GM19372 (cell line): ENCODE data around the gene DEPP1.

ENCODE experiments used
- ATAC-seq: cut with Tn5 transposase; IDR thresholded peaks from one replicate; pipeline ENCODE4 v1.9.1; 2021; ENCODE audit warnings: mild to moderate bottlenecking, low read depth, moderate library complexity; ENCODE audit not compliant: unreplicated experiment

The DEPP1 gene

DNA sequence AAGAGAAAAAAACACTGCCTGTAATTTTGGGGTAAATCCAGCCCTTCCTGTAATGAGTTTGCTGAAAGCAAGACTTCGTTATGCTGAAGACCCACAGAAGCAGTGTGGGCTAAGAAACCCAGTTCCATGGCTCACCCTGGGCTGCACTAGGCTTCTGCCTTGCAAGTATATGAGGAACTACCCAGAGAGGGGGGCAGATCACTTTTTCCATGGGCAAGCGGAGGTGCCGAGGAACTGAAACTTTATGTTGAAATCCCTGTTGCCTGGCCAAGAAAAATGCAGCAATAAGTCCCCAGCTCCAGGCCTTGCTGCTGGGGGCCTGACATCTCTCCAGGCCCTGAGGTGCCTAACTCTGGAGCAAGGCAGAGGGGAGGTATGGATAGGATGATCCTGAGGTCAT lies 10.5 kb downstream of the DEPP1 start:
- ATAC-seq: no peak

DNA sequence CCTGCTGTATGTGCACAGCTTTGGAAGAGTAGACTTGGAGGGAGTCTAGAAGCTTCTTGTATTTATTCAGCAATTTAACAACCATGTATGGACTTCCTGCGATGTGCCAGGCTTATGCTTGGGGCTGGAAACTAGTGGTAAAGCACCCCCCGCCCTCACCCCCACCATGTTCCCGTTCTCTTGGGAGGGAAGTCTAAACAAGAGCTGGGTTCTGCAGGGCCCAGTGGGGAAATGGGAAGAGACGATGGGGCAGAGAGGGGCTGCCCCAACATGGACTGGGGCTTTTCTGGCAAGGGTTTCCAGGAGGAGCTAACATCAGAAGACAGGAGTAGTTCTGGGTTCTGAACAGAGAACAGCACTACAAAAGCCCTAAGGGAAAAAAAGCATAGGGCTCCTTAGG lies 11.0 kb downstream of the DEPP1 start:
- no peak for ATAC-seq

DNA sequence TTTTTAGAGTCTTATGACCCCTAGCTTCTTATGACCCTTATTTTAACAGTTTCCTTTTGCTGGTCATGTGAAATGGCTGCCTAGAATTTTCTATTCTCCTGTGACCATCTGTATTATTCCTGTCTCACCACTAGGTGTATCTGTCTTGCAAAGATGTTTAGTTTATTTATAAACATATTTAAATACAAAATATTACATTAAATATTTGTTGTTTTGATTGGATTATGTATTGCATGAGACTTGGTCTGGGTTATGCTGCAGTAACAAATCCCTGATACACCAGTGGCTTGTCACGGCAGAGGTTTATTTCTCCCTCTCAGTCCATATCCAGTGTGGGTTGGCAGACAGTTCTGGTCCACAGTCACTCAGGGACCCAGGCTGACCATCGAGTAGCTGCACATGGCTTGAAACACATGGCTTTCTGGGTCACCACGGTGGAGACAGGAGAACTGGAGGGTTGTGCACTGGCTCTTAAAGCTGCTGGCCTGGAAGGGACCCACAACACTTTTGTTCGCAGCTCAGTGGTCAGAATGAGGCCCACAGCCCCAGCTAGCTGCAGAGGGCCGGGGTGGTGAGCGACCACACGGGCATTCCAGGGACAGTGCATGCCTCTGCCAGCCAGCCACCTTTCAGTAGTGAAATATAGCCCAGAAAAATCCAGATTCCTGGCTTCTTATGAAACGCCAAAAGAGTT lies 11.6 kb downstream of the DEPP1 start:
- ATAC-seq: no peak

DNA sequence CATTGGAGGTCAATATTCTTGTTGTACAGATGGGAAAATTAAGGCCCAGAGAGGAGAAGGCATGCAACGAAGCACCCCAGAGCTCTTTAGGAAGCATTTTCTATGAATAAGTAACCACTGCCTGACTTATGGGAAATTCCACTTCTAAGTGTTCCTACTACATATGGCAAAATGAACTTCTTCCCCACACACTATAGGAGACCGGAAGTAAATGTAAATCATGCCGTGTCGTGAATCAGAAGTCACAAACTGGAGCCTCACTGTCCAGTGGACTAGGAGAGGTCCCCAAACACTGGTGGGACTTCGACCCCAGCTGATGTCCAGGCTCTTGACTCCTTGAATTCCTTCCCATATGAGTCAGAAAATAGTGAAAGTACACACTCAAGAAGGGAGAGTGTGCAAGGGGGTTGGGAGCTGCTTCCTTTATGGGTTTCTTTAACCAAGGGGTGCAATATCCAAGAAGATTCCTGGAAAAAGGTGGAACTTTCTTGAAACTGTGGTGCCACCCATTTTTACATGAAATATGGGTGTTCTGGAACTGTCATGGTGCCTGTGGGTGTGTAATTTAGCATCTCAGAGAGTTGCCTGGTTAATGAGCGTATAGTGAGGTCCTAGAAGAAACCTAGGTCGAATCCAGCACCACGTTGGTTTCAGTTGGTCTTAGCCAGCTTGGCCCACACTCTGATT lies 12.3 kb downstream of the DEPP1 start:
- peak; percentile 34 for ATAC-seq

DNA sequence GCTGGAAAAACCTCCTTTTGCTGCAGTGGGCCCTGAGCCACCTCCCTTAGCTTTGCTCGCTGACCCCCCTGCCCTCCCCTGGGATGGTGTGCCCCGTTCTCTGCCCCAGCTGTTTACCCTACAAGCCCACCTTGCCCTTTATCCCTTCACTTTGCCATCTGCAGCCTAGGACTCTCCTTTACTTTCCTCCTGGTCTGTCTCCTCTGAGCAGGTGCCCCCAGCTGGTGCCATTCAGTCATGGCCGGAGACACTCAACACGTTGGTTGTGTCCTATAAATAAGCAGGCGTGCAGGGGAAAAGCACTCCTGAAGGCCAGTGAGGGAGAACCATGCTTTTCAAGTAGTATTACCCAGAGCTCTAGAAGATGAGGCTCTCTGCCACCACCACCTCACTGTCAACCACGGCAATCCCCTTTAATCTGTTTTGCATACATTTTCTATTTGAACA lies 12.9 kb downstream of the DEPP1 start:
- ATAC-seq: peak; percentile 32

DNA sequence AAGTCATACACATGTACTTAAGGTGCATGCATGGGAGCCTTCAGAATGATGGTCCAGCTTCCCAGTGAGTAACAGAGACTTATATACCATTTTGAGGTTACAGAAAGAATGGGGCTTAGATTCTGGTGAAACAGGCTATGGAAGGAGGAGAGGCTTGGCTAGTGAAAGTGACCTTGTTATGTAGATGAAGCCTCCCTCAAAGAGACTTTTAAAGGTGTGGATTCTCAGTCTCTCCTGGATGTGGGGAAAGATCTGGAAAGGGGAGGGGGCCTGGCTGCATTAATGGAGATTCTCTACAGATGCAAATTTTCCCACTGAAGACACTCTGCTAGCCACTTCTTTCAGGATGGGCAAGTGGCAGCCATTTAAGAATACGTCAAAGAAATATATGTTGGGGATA lies 13.5 kb downstream of the DEPP1 start:
- no peak for ATAC-seq

DNA sequence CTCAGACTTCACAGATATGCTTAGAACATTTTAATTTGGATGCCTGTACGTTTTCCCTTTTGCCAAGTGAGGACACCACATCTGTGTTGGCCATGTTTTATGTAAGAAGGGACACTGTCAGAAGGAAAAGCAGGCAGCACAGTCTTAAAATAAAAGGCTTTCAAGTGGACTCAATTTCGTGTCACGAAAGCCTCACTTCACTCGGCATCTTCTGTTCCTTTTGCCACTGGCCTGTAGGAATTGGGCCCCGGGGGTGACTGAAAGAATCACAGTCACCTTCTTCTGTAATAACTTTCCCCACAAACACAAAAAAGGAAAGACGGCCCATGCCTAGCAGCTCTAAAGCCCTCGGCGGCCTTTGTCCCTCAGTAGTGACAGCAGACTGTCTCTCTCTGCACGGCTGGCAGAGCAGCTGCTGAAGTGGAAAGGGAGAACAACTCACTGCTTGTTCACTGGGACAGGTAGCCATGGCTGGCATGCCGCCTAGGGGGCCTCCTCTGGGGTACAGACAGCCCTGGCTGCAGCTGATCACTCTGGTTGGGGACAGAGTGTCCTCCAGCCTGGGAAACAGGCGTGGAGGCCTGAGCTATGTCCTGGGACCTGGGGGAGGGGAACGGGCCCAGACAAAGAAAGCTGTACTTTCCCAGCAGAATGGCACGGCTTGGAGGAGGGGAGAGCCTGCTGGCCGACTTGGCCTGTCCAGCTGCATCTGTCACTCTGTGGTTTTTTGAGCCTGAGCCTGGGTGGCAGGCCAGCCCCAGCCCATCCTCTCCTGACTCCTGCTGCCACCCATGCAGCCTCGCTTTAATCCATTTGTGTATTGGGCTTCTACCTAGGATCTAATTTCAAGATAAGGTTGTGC lies 14.6 kb downstream of the DEPP1 start:
- no peak for ATAC-seq

DNA sequence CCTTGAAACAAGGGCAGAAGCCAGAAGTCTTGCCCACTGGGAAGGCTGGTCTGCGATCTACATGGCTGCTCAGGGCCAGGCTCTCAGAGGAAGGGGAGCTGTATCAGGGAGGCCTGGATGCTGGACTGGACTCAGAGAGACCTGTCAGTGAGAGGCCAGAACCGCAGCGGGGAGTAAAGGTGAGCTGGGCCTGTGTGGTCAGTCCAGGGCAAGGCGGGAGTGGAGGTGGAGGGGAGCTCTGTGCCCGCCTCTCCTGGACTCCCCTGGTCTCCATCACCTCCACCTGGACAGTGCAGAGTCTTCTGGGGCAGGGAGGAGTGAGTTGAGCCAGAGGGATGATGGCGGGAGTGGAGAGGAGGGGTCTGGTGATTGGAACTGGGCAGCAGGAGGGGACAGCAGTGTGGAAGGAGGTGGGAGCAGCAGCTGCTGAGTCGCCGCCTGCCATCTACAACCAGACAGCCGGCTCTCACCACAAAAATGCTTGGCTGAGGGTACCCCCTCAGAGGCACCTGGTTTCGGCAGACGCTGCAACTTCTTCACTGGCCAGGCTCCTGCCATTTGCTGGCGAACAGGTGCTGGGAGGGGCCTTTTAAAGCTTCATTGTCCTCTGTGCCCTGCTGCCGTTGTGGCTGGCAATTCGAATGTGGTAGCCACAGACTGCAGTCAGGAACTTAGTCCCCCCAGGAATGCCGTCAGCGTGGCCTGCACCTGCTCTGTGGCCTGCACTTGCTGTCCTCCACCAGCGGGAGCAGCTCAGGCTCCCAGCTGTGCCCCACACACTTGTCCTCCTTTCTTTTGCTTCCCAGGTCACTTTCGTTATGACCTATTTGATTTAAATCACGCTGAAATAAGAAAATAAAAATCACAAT lies 15.5 kb downstream of the DEPP1 start:
- ATAC-seq: no peak

DNA sequence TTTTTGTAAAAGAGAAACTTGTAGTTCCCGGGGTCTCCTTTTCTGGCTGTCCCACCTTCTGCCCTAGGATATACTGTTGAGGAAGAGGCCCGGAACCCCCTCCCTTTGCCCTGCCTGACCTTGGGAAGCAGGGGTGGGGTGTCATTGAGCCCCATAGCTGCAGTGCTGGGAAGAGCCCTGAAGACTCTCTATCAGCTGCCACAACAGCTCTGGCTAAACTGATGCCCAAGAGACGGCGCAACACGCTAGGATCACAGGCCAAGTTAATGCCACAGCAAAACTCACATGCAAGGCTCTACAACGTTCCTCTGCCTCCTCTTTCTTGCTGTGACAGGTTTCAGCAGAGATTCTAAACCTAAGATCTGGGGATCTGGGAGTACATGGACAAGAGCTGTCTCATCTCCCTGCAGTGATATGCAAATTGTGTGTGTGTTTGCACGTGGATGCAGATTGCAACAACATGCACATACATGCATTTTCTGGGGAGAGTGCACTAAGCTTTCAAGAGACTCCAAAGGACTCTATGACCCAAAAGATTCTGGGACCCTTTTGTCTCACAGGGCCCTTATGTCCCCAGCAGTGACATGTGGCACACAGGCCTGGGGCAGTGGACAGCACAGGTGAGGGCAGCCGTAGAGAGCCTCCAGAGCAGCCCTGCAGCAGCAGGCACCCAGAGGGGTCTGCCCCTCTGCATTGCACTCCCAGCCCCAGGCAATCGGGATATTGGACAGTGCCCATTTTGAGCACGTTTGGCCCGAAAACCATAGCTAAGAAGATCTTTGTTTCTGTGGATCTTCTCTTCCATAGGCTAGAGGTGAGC lies 16.5 kb downstream of the DEPP1 start:
- ATAC-seq: no peak

DNA sequence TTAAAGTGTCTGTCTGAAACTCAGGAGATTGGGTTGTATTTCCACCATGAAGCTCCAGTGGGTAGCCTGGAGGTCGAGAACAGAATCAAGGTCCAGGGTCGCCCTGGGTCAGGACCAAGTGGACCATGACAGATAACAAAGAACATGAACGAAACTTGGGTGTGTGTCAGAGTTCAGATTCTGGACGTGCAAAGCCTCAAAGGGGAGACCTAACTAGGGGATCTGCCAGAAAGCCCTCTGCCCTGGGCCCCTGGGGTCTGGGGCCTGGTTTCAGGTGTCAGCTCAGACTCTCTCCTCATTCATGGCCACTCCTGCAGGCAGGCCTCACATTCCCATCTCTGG lies 17.4 kb downstream of the DEPP1 start:
- ATAC-seq: no peak

DNA sequence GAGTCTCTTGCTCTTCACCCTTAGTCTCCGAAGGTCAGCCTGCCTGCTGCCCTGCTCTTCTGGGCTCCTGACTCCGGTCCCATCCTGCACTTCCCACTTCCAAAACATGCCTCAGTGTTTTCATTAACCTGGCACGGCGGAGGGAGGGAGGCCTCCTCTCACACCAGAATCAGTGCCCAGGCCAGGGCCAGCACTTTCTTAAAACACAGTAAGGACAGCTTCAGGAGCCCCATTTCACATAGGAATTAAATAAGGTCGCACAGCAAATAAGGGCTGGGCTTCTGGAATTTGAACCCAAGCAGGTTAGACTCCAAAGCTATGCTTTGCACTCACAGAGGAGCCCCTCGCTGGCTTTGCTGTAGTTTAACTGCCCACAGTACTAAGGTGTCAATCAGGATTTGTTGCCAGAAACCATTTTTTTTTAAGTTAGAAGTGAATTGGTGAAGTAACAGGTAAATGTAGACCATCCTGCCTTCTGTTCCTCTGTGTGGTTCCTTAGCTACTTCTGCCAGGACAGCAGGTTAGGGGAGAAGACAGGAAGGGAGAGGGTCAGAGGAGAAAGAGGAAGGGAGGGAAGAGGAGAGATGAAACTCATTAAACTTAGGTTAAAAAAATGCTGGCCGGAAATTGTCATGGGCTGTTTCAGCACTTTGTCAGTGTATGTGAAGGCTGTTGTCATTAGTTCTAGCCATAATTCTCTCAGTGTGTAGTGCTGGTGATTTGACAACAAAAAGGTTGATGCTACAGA lies 18.0 kb downstream of the DEPP1 start:
- ATAC-seq: no peak

DNA sequence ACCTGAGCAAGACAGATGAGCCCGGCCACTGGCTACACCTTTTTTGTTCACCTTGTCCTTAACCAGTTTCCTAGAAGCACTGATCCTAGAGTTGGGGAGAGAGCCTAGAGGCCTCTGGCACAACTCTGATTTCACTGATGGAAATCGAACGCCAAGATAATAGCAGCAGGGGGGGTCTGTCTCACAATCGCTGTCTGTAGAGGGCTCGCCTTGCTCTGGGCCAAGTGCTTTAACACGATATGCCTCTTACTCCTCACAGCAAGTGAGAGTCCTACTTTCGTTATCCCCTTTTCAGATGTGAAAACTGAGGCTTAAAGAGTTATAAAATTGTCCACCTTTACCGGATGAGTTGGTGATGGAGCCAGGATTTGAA lies 18.5 kb downstream of the DEPP1 start:
- ATAC-seq: no peak

DNA sequence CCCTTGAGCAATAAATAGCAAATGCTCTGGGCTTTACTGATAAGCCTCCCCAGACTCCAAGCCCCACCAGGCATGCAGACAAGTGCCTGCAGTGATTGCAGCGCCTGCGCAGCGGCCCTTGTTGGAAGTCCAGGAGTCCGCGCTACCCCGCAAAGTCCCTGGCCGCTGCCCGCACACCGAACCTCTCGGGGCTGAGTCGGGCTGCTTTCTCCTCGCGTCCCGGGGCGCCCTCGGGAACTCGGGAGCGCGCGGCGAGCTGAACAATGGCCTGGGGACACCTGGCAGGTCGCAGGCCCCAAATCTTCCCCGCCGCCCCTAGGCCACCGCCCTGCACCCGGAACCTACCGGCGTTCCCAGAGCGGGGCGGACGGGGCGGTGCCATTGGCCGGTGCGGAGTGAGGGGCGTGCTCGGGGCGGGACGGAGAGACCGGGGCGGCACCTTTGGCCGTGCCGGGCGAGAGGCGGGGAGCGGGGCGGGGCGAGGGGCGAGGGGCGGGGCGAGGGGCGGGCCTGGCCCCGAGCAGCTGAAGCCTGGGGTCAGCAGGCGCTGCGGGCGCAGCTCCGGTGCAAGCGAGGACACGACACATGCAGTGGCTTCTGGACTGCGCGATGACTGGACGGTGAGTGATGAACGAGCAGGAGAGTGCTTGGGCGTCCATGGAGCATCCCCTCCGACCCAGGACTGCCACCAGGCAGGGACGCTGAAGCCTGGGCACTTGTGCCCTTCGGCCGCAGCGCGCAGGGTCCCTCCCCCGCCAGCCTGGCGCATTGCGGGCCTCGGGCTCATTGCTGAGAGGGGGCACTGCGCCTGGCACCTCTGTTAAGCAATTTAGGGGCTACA lies 19.1 kb downstream of the DEPP1 start, which contains the start of gene RASSF4:
Gene RASSF4, plus strand, starts transcription at position 556 of the 841 bp plus-strand sequence. CDS start 10,401 bp downstream, outside the sequence.
- peak; percentile 95 for ATAC-seq

DNA sequence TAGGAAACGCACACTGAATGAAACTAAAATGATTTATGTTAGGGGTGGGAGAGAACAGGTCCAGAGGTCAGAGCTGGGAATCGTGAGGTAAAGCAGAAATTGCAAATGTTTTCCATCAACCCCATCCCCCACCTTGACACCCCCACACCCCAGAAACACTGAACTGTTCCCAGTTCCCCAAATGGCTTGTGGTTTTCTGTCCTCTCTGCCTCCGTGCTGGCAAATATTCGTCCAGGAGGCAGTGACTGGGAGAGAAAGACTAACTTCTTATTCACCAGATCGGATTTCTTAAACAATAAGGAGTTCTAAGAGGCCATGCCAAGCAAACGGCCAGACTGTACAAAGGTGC lies 19.7 kb downstream of the DEPP1 start:
- ATAC-seq: no peak

DNA sequence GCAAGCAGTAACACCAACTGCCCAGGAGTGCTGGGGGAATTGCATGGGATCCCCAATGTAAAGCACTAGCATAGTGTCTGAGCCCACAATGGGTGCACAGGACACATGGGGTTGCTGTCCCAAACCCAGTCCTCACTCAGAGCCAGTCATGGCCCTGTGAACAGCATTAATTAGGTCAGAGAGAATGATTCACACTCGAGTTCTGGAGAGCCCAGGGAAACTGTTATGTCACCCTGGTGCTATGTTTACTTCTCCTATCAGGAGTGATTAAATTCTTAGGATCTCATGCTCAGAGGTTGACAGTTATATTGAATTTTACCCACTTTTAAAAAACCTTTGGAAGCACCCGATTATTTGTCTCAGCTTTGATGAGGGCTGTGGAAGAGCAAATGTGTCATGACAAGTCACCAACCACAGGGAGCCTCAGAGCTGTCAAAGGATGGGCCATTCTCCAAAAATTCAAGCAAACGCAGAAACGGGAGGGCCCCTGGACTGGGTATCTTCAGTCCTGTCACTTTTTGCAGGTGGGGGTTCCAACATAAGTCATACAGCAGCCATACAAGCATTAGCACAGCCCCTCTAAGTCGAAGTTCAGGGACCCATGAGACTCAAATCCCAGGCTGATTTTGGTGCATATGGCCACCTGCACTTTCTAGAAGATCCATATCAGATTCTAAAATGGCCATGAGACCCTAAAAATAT lies 20.3 kb downstream of the DEPP1 start:
- ATAC-seq: no peak

DNA sequence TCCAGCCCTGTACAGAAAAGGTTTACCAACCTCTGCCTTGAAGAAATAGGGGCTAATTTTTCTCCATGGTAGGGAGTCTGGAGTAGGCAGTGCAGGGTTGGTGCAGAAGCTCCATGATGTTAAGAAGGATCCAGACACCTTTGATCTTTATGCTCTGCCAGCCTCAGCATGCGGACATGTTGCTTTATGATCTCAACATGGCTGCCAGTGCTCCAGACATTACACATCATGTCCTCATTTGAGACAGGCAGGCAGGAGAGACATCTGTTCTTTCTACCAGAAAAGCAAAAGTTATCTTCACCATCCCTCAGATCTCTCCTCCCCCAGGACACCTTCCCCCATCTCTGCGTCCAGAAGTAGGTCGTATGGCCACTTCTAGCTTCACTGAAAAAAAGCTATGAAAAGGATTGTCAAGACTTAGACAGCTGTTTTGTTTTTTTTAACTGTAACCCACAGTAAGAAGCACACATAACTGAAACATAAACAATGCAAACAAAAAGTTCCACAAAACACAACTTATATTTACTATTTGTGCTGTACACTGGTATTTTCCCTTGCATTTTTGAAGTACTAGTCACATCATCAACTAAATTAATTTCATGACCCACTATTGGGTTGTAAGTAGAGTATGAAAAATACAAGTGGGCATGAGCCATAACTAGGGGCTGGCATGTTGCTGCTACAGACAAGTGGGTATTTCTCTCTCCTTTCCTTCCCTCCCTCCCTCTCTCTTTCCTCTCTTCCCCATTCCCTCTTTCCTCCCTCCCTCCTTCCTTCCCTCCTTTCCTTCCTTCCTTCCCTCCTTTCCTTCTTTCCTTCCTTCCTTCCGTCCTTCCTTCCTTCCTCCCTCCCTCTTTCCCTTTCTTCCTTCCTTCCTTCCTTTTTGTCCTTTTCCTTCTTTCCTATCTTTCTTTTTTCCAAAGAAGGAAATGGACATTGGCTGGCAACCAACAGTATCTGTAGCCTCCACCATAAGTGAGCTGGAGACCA lies 21.6 kb downstream of the DEPP1 start:
- ATAC-seq: no peak
